ENCODE measurements around the gene CTSO. TPM values are rescaled to one million over a fixed set of nuclear protein-coding genes. Genes with fewer than 3 reads are reported as not detected.
"Not testable (repeated sequence)": the region's sequence is repeated elsewhere in the genome, so short reads cannot be mapped to it uniquely, and the experiment has no call there.

The CTSO gene
- total and polyA plus RNA-seq, 4 experiments from 2014 or later: 12.9 to 44.0 (median 20.8) TPM

GRCh38 chr4:155943605-155944291 is 9.9 kb downstream of the CTSO start:
- Mint-ChIP-seq H3K4me3 (no peak overlapping the region), H3K27ac (no peak overlapping the region), H3K9me3 (no peaks in the 10 kb centered on the region), H3K27me3 (no peaks in the 10 kb centered on the region), H3K36me3 (peaks cover 28 to 29% of the 10 kb centered on the region in 2 donors), H3K4me1 (peaks cover 0 to 7% (median 3%) of the 10 kb centered on the region in 4 donors)
- CTCF ChIA-PET (ENCODE audit: partially characterized antibody): interaction anchor here (1.0 to 1.1 kb wide), 2 partner anchors 9 to 10 kb away, joined by 3 read pairs; partner anchors contain the start of gene CTSO
- H3K27ac ChIP-seq (ENCODE audit: low read depth, low read length): no peak overlapping the region
- no peak overlapping the region for H3K4me3 ChIP-seq (ENCODE audit: low read length in 2 of 2)
- no peaks in the 10 kb centered on the region for H3K27me3 ChIP-seq (ENCODE audit: insufficient read depth, low read length)
- intact Hi-C loops (cut with micrococcal nuclease): no loop called here
- peaks cover 8% of the 10 kb centered on the region for H3K36me3 ChIP-seq (ENCODE audit: insufficient read depth, low read length)
- H3K4me1 ChIP-seq (ENCODE audit: insufficient read depth, low read length): no peaks in the 10 kb centered on the region
- POLR2A ChIA-PET (ENCODE audit: partially characterized antibody): no interaction called here
- H3K9me3 ChIP-seq (ENCODE audit: control insufficient read depth in 1 of 2, low read length in 2 of 2): no peaks in the 10 kb centered on the region
- DNase-seq: no peak

GRCh38 chr4:155941820-155942219 is 11.8 kb downstream of the CTSO start:
- H3K27me3 Mint-ChIP-seq: no peaks in the 10 kb centered on the region
- ChIA-PET POLR2A (ENCODE audit: partially characterized antibody) (no interaction called here), CTCF (ENCODE audit: partially characterized antibody) (no interaction called here)
- Histone ChIP-seq H3K27ac (ENCODE audit: low read depth, low read length) (no peak overlapping the region), H3K27me3 (ENCODE audit: insufficient read depth, low read length) (no peaks in the 10 kb centered on the region), H3K4me3 (ENCODE audit: low read length in 2 of 2) (no peak overlapping the region), H3K9me3 (ENCODE audit: control insufficient read depth in 1 of 2, low read length in 2 of 2) (no peaks in the 10 kb centered on the region), H3K4me1 (ENCODE audit: insufficient read depth, low read length) (no peaks in the 10 kb centered on the region), H3K36me3 (ENCODE audit: insufficient read depth, low read length) (peaks cover 8% of the 10 kb centered on the region)
- H3K9me3 Mint-ChIP-seq: no peaks in the 10 kb centered on the region
- H3K36me3 Mint-ChIP-seq: peaks cover 38 to 40% of the 10 kb centered on the region in 2 donors
- H3K4me1 Mint-ChIP-seq: peaks cover 0 to 5% (median 2%) of the 10 kb centered on the region in 4 donors
- no peak for DNase-seq
- H3K4me3 Mint-ChIP-seq: no peak overlapping the region
- H3K27ac Mint-ChIP-seq: no peak overlapping the region
- intact Hi-C loops (cut with micrococcal nuclease): no loop called here

- ChIA-PET POLR2A (ENCODE audit: partially characterized antibody) (no interaction called here), CTCF (ENCODE audit: partially characterized antibody) (no interaction called here)
- H3K36me3 Mint-ChIP-seq: peaks cover 44 to 45% of the 10 kb centered on the region in 2 donors
- Histone ChIP-seq H3K4me3 (ENCODE audit: low read length in 2 of 2) (no peak overlapping the region), H3K27ac (ENCODE audit: low read depth, low read length) (no peak overlapping the region), H3K36me3 (ENCODE audit: insufficient read depth, low read length) (peaks cover 8% of the 10 kb centered on the region), H3K9me3 (ENCODE audit: control insufficient read depth in 1 of 2, low read length in 2 of 2) (no peaks in the 10 kb centered on the region), H3K27me3 (ENCODE audit: insufficient read depth, low read length) (no peaks in the 10 kb centered on the region), H3K4me1 (ENCODE audit: insufficient read depth, low read length) (no peaks in the 10 kb centered on the region)
- no peak for DNase-seq
- peaks cover 0 to 2% (median 0%) of the 10 kb centered on the region in 4 donors for H3K4me1 Mint-ChIP-seq
- H3K27ac Mint-ChIP-seq: no peak overlapping the region
- H3K4me3 Mint-ChIP-seq: no peak overlapping the region
- H3K9me3 Mint-ChIP-seq: no peaks in the 10 kb centered on the region
- intact Hi-C loops (cut with micrococcal nuclease): no loop called here
- no peaks in the 10 kb centered on the region for H3K27me3 Mint-ChIP-seq
Measured at GRCh38 chr4:155941085-155941790, 12.4 kb downstream of the CTSO start.

DNA sequence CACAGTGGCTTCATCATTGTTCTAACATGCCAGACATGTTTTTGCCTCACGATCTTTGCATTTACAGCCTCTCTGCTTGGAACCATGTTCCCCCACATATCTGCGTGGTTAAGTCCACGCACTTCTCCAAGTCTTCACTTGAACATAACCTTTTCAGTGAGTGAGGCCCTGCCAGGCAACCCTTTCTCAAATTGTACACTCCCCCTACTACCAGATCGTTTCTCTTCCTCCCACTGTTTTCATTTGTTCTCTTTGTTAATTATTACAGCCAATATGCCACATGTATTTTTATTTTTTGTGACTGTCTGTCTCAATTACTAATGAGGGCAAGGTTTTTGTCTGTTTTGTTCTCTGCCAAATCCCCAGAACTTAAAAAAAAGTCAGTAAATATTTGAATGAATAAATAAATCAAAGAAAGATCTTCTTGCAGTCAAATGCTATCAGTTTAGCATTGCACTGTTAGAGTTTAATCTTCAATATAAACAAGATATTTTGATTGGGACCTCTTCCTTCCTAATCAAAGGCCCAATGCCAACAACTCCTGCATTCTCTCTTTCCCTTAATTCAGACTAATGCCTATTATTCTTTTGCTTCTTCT is 18.2 kb downstream of the CTSO start:
- CTCF ChIA-PET (ENCODE audit: partially characterized antibody): no interaction called here
- POLR2A ChIA-PET (ENCODE audit: partially characterized antibody): no interaction called here
- Histone ChIP-seq H3K4me3 (ENCODE audit: low read length in 2 of 2) (no peak overlapping the region), H3K4me1 (ENCODE audit: insufficient read depth, low read length) (no peaks in the 10 kb centered on the region), H3K9me3 (ENCODE audit: control insufficient read depth in 1 of 2, low read length in 2 of 2) (no peaks in the 10 kb centered on the region), H3K27me3 (ENCODE audit: insufficient read depth, low read length) (no peaks in the 10 kb centered on the region), H3K36me3 (ENCODE audit: insufficient read depth, low read length) (no peaks in the 10 kb centered on the region), H3K27ac (ENCODE audit: low read depth, low read length) (no peak overlapping the region)
- Mint-ChIP-seq H3K4me1 (peaks cover 0 to 1% (median 0%) of the 10 kb centered on the region in 4 donors), H3K27me3 (no peaks in the 10 kb centered on the region), H3K9me3 (no peaks in the 10 kb centered on the region), H3K36me3 (peaks cover 48 to 72% of the 10 kb centered on the region in 2 donors), H3K4me3 (no peak overlapping the region), H3K27ac (no peak overlapping the region)
- DNase-seq: no peak
- intact Hi-C loops (cut with micrococcal nuclease): no loop called here

GRCh38 chr4:155934634-155935033 is 19.0 kb downstream of the CTSO start:
- H3K36me3 ChIP-seq (ENCODE audit: insufficient read depth, low read length); H3K27ac ChIP-seq (ENCODE audit: low read depth, low read length); H3K4me3 Mint-ChIP-seq; H3K27me3 ChIP-seq (ENCODE audit: insufficient read depth, low read length); H3K9me3 Mint-ChIP-seq; H3K27ac Mint-ChIP-seq; H3K4me1 ChIP-seq (ENCODE audit: insufficient read depth, low read length); H3K9me3 ChIP-seq (ENCODE audit: control insufficient read depth in 1 of 2, low read length in 2 of 2); H3K27me3 Mint-ChIP-seq; H3K4me1 Mint-ChIP-seq; intact Hi-C loops (cut with micrococcal nuclease); DNase-seq; POLR2A ChIA-PET (ENCODE audit: partially characterized antibody); H3K4me3 ChIP-seq (ENCODE audit: low read length in 2 of 2): not testable (repeated sequence)
- peaks cover 47 to 75% of the 10 kb centered on the region in 2 donors for H3K36me3 Mint-ChIP-seq
- CTCF ChIA-PET (ENCODE audit: partially characterized antibody): interaction anchor here (1.4 kb wide), 1 partner anchor 18 kb away, joined by 4 read pairs; no protein-coding TSS in a partner anchor

- H3K27me3 ChIP-seq (ENCODE audit: insufficient read depth, low read length): no peaks in the 10 kb centered on the region
- no peak overlapping the region for H3K27ac ChIP-seq (ENCODE audit: low read depth, low read length)
- Mint-ChIP-seq H3K36me3 (peaks cover 53 to 72% of the 10 kb centered on the region in 2 donors), H3K4me3 (no peak overlapping the region), H3K4me1 (peaks cover 0 to 1% (median 0%) of the 10 kb centered on the region in 4 donors), H3K27ac (no peak overlapping the region), H3K9me3 (no peaks in the 10 kb centered on the region), H3K27me3 (no peaks in the 10 kb centered on the region)
- CTCF ChIA-PET (ENCODE audit: partially characterized antibody): no interaction called here
- intact Hi-C loops (cut with micrococcal nuclease): no loop called here
- no peak overlapping the region for H3K4me3 ChIP-seq (ENCODE audit: low read length in 2 of 2)
- no peaks in the 10 kb centered on the region for H3K4me1 ChIP-seq (ENCODE audit: insufficient read depth, low read length)
- no peak for DNase-seq
- H3K36me3 ChIP-seq (ENCODE audit: insufficient read depth, low read length): peaks cover 4% of the 10 kb centered on the region
- no peaks in the 10 kb centered on the region for H3K9me3 ChIP-seq (ENCODE audit: control insufficient read depth in 1 of 2, low read length in 2 of 2)
- POLR2A ChIA-PET (ENCODE audit: partially characterized antibody): no interaction called here
Measured at GRCh38 chr4:155931634-155932033, 22.0 kb downstream of the CTSO start.

GRCh38 chr4:155930330-155930729 is 23.3 kb downstream of the CTSO start:
- H3K27ac Mint-ChIP-seq: no peak overlapping the region
- Histone ChIP-seq H3K36me3 (ENCODE audit: insufficient read depth, low read length) (peaks cover 4% of the 10 kb centered on the region), H3K27me3 (ENCODE audit: insufficient read depth, low read length) (no peaks in the 10 kb centered on the region), H3K4me3 (ENCODE audit: low read length in 2 of 2) (no peak overlapping the region), H3K9me3 (ENCODE audit: control insufficient read depth in 1 of 2, low read length in 2 of 2) (no peaks in the 10 kb centered on the region), H3K27ac (ENCODE audit: low read depth, low read length) (no peak overlapping the region), H3K4me1 (ENCODE audit: insufficient read depth, low read length) (no peaks in the 10 kb centered on the region)
- ChIA-PET POLR2A (ENCODE audit: partially characterized antibody) (no interaction called here), CTCF (ENCODE audit: partially characterized antibody) (no interaction called here)
- no peak for DNase-seq
- no peaks in the 10 kb centered on the region for H3K9me3 Mint-ChIP-seq
- H3K36me3 Mint-ChIP-seq: peaks cover 57 to 66% of the 10 kb centered on the region in 2 donors
- H3K27me3 Mint-ChIP-seq: no peaks in the 10 kb centered on the region
- H3K4me1 Mint-ChIP-seq: peaks cover 0 to under 1% (median 0%) of the 10 kb centered on the region in 4 donors
- H3K4me3 Mint-ChIP-seq: no peak overlapping the region
- intact Hi-C loops (cut with micrococcal nuclease): no loop called here

Data from CD4-positive, alpha-beta memory T cell (primary cell).